K562 (cell line): ENCODE data around the gene KRT6C. TPM values are rescaled to one million over a fixed set of nuclear protein-coding genes. Genes with fewer than 3 reads are reported as not detected.
A peak's percentile ranks its signal among the peaks of the same experiment; 100 is the strongest.

Experiments used
- ATAC-seq: fragments of 200-7000 bp; cut with Tn5 transposase; 3 replicates; pipeline ENCODE4 v1.9.1; 2020; ENCODE audit warnings: moderate library complexity
- Bru-seq: library from RNA; stranded (reverse); fragments of 400-500 nt; gene quantifications from one replicate; lab custom pipeline; 2021; lab: Mats Ljungman, UMichigan
- BruChase-seq, 2 experiments: library from RNA; stranded (reverse); fragments of 400-500 nt; gene quantifications; one replicate each; lab custom pipeline; 2021; lab: Mats Ljungman, UMichigan
- BruUV-seq: library from RNA; stranded (reverse); fragments of 400-500 nt; replicated peaks from 2 replicates; lab custom pipeline; 2021; lab: Mats Ljungman, UMichigan
- CTCF ChIA-PET: fragments of 300-600 bp; formaldehyde crosslinking; extraction: SDS; loops from one replicate; lab custom pipeline; 2021; ENCODE audit warnings: low intra/inter-chr PET ratio; lab: Yijun Ruan, JAX
- POLR2A ChIA-PET: fragments of 300-600, 350-650 bp; sonication (Branson Sonifier 250); formaldehyde crosslinking; extraction: SDS; loops from one replicate; lab custom pipeline; 2021; ENCODE audit warnings: antibody characterized with exemption, inconsistent platforms; lab: Yijun Ruan, JAX
- DNase-seq, 4 experiments: peaks; one replicate each; pipeline versions ENCODE4 v3.0.0 to v3.0.0-alpha.2; 2011 to 2018; ENCODE audit warnings: low spot score in 3 of 4, mixed read lengths in 3 of 4; ENCODE audit errors: extremely low read depth in 1 of 4
- FAIRE-seq: peaks from 2 replicates; lab custom pipeline; 2011; peaks lifted over from hg19 to GRCh38; lab: Jason Lieb, UNC
- H2AFZ ChIP-seq: 2 replicates; pipeline ENCODE4 v1.6.0; 2011; ENCODE audit warnings: low read depth, low read length, control low read depth, inconsistent platforms
- H3K27ac ChIP-seq: fragments of 200-600 bp; 3 replicates; pipeline ENCODE4 v1.8.0; 2011; ENCODE audit warnings: low read depth, mild to moderate bottlenecking, control low read depth, inconsistent platforms, low read length, moderate library complexity, mixed read lengths; ENCODE audit errors: extremely low read depth
- H3K27me3 ChIP-seq, 2 experiments: fragments of 300-600 bp in 1 of 2; 2 replicates in 1 of 2; 3 replicates in 1 of 2; pipeline versions ENCODE4 v1.6.0 to v1.8.0; 2011; ENCODE audit warnings: inconsistent platforms in 2 of 2, low read length in 2 of 2, mild to moderate bottlenecking in 1 of 2, mixed read lengths in 1 of 2, moderate library complexity in 1 of 2; ENCODE audit not compliant: control insufficient read depth in 2 of 2, insufficient read depth in 2 of 2
- H3K36me3 ChIP-seq: fragments of 300-600 bp; 3 replicates; pipeline ENCODE4 v1.8.0; 2011; ENCODE audit warnings: mild to moderate bottlenecking, low read length, inconsistent platforms; ENCODE audit not compliant: control insufficient read depth, insufficient read depth
- H3K4me1 ChIP-seq, 2 experiments: fragments of 200-600 bp in 1 of 2; replicated peaks in 1 of 2; 2 replicates in 1 of 2; 3 replicates in 1 of 2; pipeline versions ENCODE4 v1.5.1 to v1.8.0; 2011; ENCODE audit warnings: inconsistent platforms in 2 of 2, low read length in 2 of 2, mild to moderate bottlenecking in 1 of 2, mixed read lengths in 1 of 2, moderate library complexity in 1 of 2; ENCODE audit not compliant: control insufficient read depth in 2 of 2, insufficient read depth in 2 of 2
- H3K4me2 ChIP-seq: 2 replicates; pipeline ENCODE4 v1.6.1; 2011; ENCODE audit warnings: low read length, control low read depth, inconsistent platforms, mixed read lengths; ENCODE audit not compliant: insufficient read depth
- H3K4me3 ChIP-seq: fragments of 200-600 bp; sonication (generic), shearing (Covaris generic); 2 replicates; pipeline ENCODE4 v1.5.1; 2016; ENCODE audit warnings: control low read depth, inconsistent platforms
- H3K79me2 ChIP-seq: fragments of 200-600 bp; 3 replicates; pipeline ENCODE4 v1.8.0; 2011; ENCODE audit warnings: low read length, inconsistent platforms; ENCODE audit not compliant: control insufficient read depth, insufficient read depth
- H3K9ac ChIP-seq, 2 experiments: 2 replicates each; pipeline versions ENCODE4 v1.6.0 to v1.6.1; 2011; ENCODE audit warnings: low read depth in 2 of 2, low read length in 2 of 2, control low read depth in 1 of 2, inconsistent platforms in 1 of 2, mild to moderate bottlenecking in 1 of 2, mixed read lengths in 1 of 2; ENCODE audit not compliant: insufficient read depth in 1 of 2
- H3K9me1 ChIP-seq: one replicate; pipeline ENCODE4 v1.6.0; 2011; ENCODE audit warnings: inconsistent platforms, mild to moderate bottlenecking, low read length, moderate library complexity; ENCODE audit not compliant: control insufficient read depth, insufficient read depth
- H3K9me3 ChIP-seq: replicated peaks from 2 replicates; pipeline ENCODE4 v1.5.1; 2011; ENCODE audit warnings: low read depth, low read length, inconsistent platforms; ENCODE audit not compliant: control insufficient read depth, insufficient read depth
- H4K20me1 ChIP-seq: replicated peaks from 2 replicates; pipeline ENCODE4 v1.6.1; 2011; ENCODE audit warnings: low read length, inconsistent platforms, mixed read lengths; ENCODE audit not compliant: control insufficient read depth, insufficient read depth
- BRD4 ChIP-seq: fragments of 200-600 bp; sonication (generic); IDR thresholded peaks from 2 replicates; pipeline ENCODE4 v1.6.1; 2017; ENCODE audit warnings: inconsistent platforms
- C11orf30 ChIP-seq: fragments of 450-650 bp; IDR thresholded peaks from 2 replicates; pipeline ENCODE4 v1.6.1; 2016; ENCODE audit warnings: low read depth, mild to moderate bottlenecking
- ETV5 ChIP-seq: sonication (generic); formaldehyde crosslinking; IDR thresholded peaks from 2 replicates; pipeline ENCODE4 v1.4.0; 2020; ENCODE audit warnings: low read depth, mild to moderate bottlenecking, missing genetic modification reagents
- GTF2E2 ChIP-seq: fragments of 200-800 bp; sonication (Bioruptor generic); IDR thresholded peaks from 2 replicates; pipeline ENCODE4 v1.6.1; 2016; ENCODE audit warnings: missing genetic modification characterization, missing compliant biosample characterization
- HDAC6 ChIP-seq: IDR thresholded peaks from 2 replicates; pipeline ENCODE4 v1.6.1; 2012; ENCODE audit warnings: low read depth, mild to moderate bottlenecking, control low read depth, inconsistent platforms, low read length, moderate library complexity
- MAFF ChIP-seq: IDR thresholded peaks from 2 replicates; pipeline ENCODE4 v1.6.1; 2012; ENCODE audit warnings: low read length, improper control_type of control experiment
- MAFG ChIP-seq: fragments of 450-650 bp; conservative IDR thresholded peaks from 2 replicates; pipeline ENCODE4 v1.6.1; 2016; ENCODE audit warnings: missing genetic modification characterization, missing compliant biosample characterization
- MAFK ChIP-seq: IDR thresholded peaks from 2 replicates; pipeline ENCODE4 v1.6.1; 2011; ENCODE audit warnings: low read length, improper control_type of control experiment
- MCM2 ChIP-seq: fragments of 450-650 bp; IDR thresholded peaks from 2 replicates; pipeline ENCODE4 v1.6.1; 2017; ENCODE audit warnings: low read depth, mild to moderate bottlenecking
- NBN ChIP-seq: fragments of 450-650 bp; IDR thresholded peaks from 2 replicates; pipeline ENCODE4 v1.6.1; 2016; ENCODE audit warnings: low read depth, mild to moderate bottlenecking
- NELFE ChIP-seq: IDR thresholded peaks from 2 replicates; pipeline ENCODE4 v1.6.1; 2011; ENCODE audit warnings: mild to moderate bottlenecking; ENCODE audit not compliant: insufficient read depth, insufficient read length
- NR1H2 ChIP-seq: sonication (generic); formaldehyde crosslinking; IDR thresholded peaks from 2 replicates; pipeline ENCODE4 v1.4.0; 2020; ENCODE audit warnings: mild to moderate bottlenecking, missing genetic modification reagents
- NUFIP1 ChIP-seq: fragments of 450-650 bp; IDR thresholded peaks from 2 replicates; pipeline ENCODE4 v1.6.1; 2018; ENCODE audit not compliant: partially characterized antibody
- OTX1 ChIP-seq: fragments of 450-650 bp; formaldehyde crosslinking; IDR thresholded peaks from 2 replicates; pipeline ENCODE4 v1.4.0; 2022; ENCODE audit warnings: mild to moderate bottlenecking
- SRSF3 ChIP-seq: fragments of 200-400 bp; formaldehyde crosslinking; IDR thresholded peaks from 2 replicates; pipeline ENCODE4 v1.6.1; 2016; ENCODE audit warnings: mild to moderate bottlenecking, low read length, moderate library complexity; ENCODE audit not compliant: insufficient read depth
- SRSF7 ChIP-seq: fragments of 200-400 bp; formaldehyde crosslinking; optimal IDR thresholded peaks from 2 replicates; pipeline ENCODE3; 2017; ENCODE audit warnings: mild to moderate bottlenecking, low read depth, low read length
- SUPT5H ChIP-seq: fragments of 450-650 bp; IDR thresholded peaks from 2 replicates; pipeline ENCODE4 v1.6.1; 2016
- TAF9B ChIP-seq: fragments of 450-650 bp; IDR thresholded peaks from 2 replicates; pipeline ENCODE4 v1.6.1; 2018; ENCODE audit warnings: mild to moderate bottlenecking; ENCODE audit not compliant: partially characterized antibody
- ZBTB8A ChIP-seq: fragments of 450-650 bp; IDR thresholded peaks from 2 replicates; pipeline ENCODE4 v1.6.1; 2018; ENCODE audit warnings: mild to moderate bottlenecking, moderate library complexity; ENCODE audit not compliant: partially characterized antibody
- ZNF197 ChIP-seq: fragments of 200-800 bp; sonication (Bioruptor generic); IDR thresholded peaks from 2 replicates; pipeline ENCODE4 v1.6.1; 2016; ENCODE audit warnings: low read depth, missing genetic modification characterization, missing compliant biosample characterization
- ZNF23 ChIP-seq: fragments of 250-450 bp; sonication (Bioruptor Pico); IDR thresholded peaks from 2 replicates; pipeline ENCODE4 v1.4.0; 2020; ENCODE audit warnings: mild to moderate bottlenecking
- ZNF316 ChIP-seq: fragments of 450-650 bp; IDR thresholded peaks from 2 replicates; pipeline ENCODE4 v1.6.1; 2016
- WGBS: fragments of 100-300 bp; shearing (Covaris generic); methylation state at CpG from one replicate; pipeline ENCODE4 v1.1.6; 2016; ENCODE audit warnings: low coverage, mixed read lengths; ENCODE audit not compliant: insufficient coverage; ENCODE audit errors: missing lambda C conversion rate; 5-methylcytosine and 5-hydroxymethylcytosine counted together
- in situ Hi-C: fragments of 300-500 bp; cut with MboI; formaldehyde crosslinking; loops from 4 replicates; pipeline ENCODE4 v1.15.0; 2018; ENCODE audit warnings: inconsistent platforms, mixed read lengths
- intact Hi-C: fragments of 100-400 bp; cut with micrococcal nuclease; formaldehyde crosslinking; loops from 2 replicates; pipeline ENCODE4 v1.14.2; 2022
- long read RNA-seq, 3 experiments: library from polyadenylated mRNA in 2 of 3; library from RNA in 1 of 3; unstranded in 2 of 3; stranded (forward) in 1 of 3; transcript quantifications; one replicate each; pipeline ENCODE4 v2.0.0, GENCODE V29; 2019 to 2022
- polyA minus RNA-seq, 3 experiments: library from RNA; depleted of rRNA, polyadenylated mRNA; stranded (reverse); fragments of >200 nt; gene quantifications; 2 replicates each; pipeline ENCODE4 v1.2.3, GENCODE V29; 2011
- polyA plus RNA-seq, 8 experiments: library from polyadenylated mRNA; depleted of rRNA in 4 of 8; stranded (reverse) in 5 of 8; unstranded in 3 of 8; fragments of >200 nt; fragmentation: Nextera tagmentation in 2 of 8; fragmentation: Illumina TruSeq in 1 of 8; extraction: Ambion mirVana in 2 of 8; extraction: Trizol in 1 of 8; gene quantifications; 2 replicates each; pipeline versions ENCODE4 v1.2.1 to v1.2.3, GENCODE V29; 2011 to 2014; ENCODE audit warnings: inconsistent platforms in 1 of 8, missing spikeins in 1 of 8
- total RNA-seq, 7 experiments: library from RNA; depleted of rRNA in 6 of 7; stranded (reverse); fragments of >200 nt in 6 of 7; fragmentation: Illumina TruSeq in 2 of 7; extraction: Trizol in 2 of 7; gene quantifications; 2 replicates each; pipeline versions ENCODE4 v1.2.1 to v1.2.3, GENCODE V29; 2011 to 2021; ENCODE audit warnings: low replicate concordance in 1 of 7
- TF ChIP-seq, protein P1 (sequence below): fragments of 250-450 bp; sonication (Bioruptor Pico); IDR thresholded peaks from 2 replicates; pipeline ENCODE4 v1.5.0; 2020; ENCODE audit warnings: mild to moderate bottlenecking, borderline replicate concordance

Gene KRT6C
- total RNA-seq (2011; cell fraction: chromatin; rRNA removed; ENCODE audit: low replicate concordance), result not detected in 2 replicates
- total RNA-seq (2011; cell fraction: nucleolus; rRNA removed), result not detected in 2 replicates
- total RNA-seq (2011; cell fraction: nucleoplasm; rRNA removed), result not detected in 2 replicates
- not detected in 2 replicates for total RNA-seq (2014; rRNA removed)
- total RNA-seq (2014; rRNA removed; fragmentation: Illumina TruSeq; extraction: Trizol), result not detected in 2 replicates
- not detected in 2 replicates for total RNA-seq (2015; rRNA removed; fragmentation: Illumina TruSeq; extraction: Trizol)
- total RNA-seq (2021), result not detected in 2 replicates
- not detected in 2 replicates for polyA plus RNA-seq (2011; rRNA removed)
- not detected in 2 replicates for polyA plus RNA-seq (2011; cell fraction: cytosol; rRNA removed)
- not detected in 2 replicates for polyA plus RNA-seq (2011; cell fraction: nucleus; rRNA removed)
- not detected in 2 replicates for polyA plus RNA-seq (2012)
- not detected in 2 replicates for polyA plus RNA-seq (2014; fragmentation: Illumina TruSeq; extraction: Trizol)
- polyA plus RNA-seq (2014; fragmentation: Nextera tagmentation; extraction: Ambion mirVana), result not detected
- polyA plus RNA-seq (2014; rRNA removed), result not detected in 2 replicates
- not detected in 2 replicates for polyA minus RNA-seq (2011; rRNA and poly(A)+ RNA removed)
- not detected in 2 replicates for polyA minus RNA-seq (2011; cell fraction: cytosol; rRNA and poly(A)+ RNA removed)
- polyA minus RNA-seq (2011; cell fraction: nucleus; rRNA and poly(A)+ RNA removed), result not detected in 2 replicates
- not detected for Bru-seq, nascent RNA
- BruChase-seq, experiment 1, labeled RNA remaining after a 2-hour chase, result not detected
- not detected for BruChase-seq, experiment 2, labeled RNA remaining after a 6-hour chase
- long read RNA-seq, experiment 1, result 0 reads
- long read RNA-seq, experiment 2, result 0 reads
- long read RNA-seq, experiment 3, result 0 reads

- no peaks in the 10 kb centered on the region; the same call in 1 of the 2 replicates for H4K20me1 ChIP-seq
- no peak for FAIRE-seq
- no peaks in the 10 kb centered on the region for H3K9me1 ChIP-seq
- no peak within 1 kb of the TSS for H3K4me2 ChIP-seq
- no peaks in the 10 kb centered on the region for H3K36me3 ChIP-seq
- 0% methylated on average over 4 of the region's 4 CpGs for WGBS
- ChIA-PET POLR2A (no interaction called here), CTCF (no interaction called here)
- no TSS peak for BruUV-seq
- intact Hi-C loops (no loop called here), in situ Hi-C loops (no loop called here)
- no peak for ATAC-seq
- no peak within 1 kb of the TSS for H2AFZ ChIP-seq
- no peaks in the 10 kb centered on the region for H3K4me1 ChIP-seq
- no peaks in the 10 kb centered on the region for H3K9me3 ChIP-seq
- no peak for DNase-seq
- H3K27ac ChIP-seq, result no peak within 1 kb of the TSS
- H3K9ac ChIP-seq, result no peak within 1 kb of the TSS
- TF ChIP-seq MCM2 (no peak), ZNF316 (peak; percentile 85), BRD4 (no peak), NBN (no peak), SRSF3 (no peak), ZBTB8A (no peak), SRSF7 (no peak), HDAC6 (no peak), NELFE (no peak), ZNF23 (CRISPR knock-in tag) (no peak), NR1H2 (no peak), MAFF (peak; percentile 83), C11orf30 (peak; percentile 81), OTX1 (CRISPR knock-in tag) (no peak), MAFK (peak; percentile 85), MAFG (tag) (peak; percentile 84), GTF2E2 (no peak), ZNF197 (CRISPR knock-in tag) (no peak), NUFIP1 (no peak), SUPT5H (no peak), TAF9B (no peak), ETV5 (CRISPR knock-in tag) (no peak)
- TF ChIP-seq, protein P1, sequence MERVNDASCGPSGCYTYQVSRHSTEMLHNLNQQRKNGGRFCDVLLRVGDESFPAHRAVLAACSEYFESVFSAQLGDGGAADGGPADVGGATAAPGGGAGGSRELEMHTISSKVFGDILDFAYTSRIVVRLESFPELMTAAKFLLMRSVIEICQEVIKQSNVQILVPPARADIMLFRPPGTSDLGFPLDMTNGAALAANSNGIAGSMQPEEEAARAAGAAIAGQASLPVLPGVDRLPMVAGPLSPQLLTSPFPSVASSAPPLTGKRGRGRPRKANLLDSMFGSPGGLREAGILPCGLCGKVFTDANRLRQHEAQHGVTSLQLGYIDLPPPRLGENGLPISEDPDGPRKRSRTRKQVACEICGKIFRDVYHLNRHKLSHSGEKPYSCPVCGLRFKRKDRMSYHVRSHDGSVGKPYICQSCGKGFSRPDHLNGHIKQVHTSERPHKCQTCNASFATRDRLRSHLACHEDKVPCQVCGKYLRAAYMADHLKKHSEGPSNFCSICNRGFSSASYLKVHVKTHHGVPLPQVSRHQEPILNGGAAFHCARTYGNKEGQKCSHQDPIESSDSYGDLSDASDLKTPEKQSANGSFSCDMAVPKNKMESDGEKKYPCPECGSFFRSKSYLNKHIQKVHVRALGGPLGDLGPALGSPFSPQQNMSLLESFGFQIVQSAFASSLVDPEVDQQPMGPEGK (CRISPR knock-in tag), result no peak
- H3K4me3 ChIP-seq, result no peak within 1 kb of the TSS
- no peaks in the 10 kb centered on the region for H3K79me2 ChIP-seq
- H3K27me3 ChIP-seq, result peaks cover 5% of the 10 kb centered on the region in 2 experiments; a peak in 3 of 5 replicates
Observed at GRCh38 chr12:52473768-52474167, at the start of gene KRT6C. Gene KRT6C, minus strand, starts transcription at chr12:52473805. Its CDS starts 68 bp downstream, at chr12:52473737.
